GM21737 (cell line): Measurements from ENCODE around the gene ROBO3.
A peak's percentile ranks its signal among the peaks of the same experiment; 100 is the strongest.

Experiments used
- ATAC-seq: cut with Tn5 transposase; IDR thresholded peaks from one replicate; pipeline ENCODE4 v1.9.1; 2021; ENCODE audit warnings: mild to moderate bottlenecking, moderate library complexity; ENCODE audit not compliant: unreplicated experiment

ROBO3 gene

DNA sequence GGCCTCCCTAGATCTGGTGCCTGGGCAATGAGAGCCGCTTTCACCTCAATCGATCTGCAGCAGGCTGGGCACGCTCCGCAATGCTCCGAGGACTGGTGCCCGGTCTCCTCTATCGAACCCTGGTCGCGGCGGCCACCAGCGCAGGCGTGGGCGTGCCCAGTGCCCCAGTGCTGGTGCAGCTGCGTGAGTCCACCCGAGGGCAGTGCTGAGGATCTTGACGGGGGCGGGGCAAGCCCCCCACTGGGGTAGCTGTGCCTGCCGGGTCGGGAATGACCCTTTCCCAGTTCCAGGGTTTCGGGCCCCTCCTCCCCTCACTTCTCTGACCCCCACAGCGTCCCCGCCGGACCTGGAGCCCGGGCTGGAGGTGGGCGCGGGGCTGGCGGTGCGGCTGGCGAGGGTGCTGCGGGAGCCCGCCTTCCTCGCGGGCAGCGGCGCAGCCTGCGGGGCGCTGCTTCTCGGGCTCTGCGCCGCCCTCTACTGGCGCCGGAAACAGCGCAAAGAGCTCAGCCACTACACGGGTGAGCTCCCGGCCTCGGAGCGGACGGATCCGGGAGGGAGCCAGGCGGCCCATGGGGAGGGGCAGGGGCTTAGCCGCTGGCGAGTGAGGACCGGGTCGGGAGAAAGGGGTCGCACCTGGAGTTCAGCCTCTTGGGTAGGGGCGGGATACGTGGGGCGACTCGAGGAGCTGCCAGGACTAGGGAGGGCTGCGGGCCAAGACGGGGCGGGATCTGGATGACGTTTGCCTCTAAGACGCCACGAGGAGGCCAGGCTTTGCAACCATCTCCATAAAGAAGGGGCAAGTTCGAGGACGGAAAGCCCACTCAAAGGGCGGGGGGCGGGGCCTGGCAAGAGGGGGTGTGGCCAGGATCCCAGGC lies 10.9 kb downstream of the ROBO3 start:
- ATAC-seq = peak; percentile 95

DNA sequence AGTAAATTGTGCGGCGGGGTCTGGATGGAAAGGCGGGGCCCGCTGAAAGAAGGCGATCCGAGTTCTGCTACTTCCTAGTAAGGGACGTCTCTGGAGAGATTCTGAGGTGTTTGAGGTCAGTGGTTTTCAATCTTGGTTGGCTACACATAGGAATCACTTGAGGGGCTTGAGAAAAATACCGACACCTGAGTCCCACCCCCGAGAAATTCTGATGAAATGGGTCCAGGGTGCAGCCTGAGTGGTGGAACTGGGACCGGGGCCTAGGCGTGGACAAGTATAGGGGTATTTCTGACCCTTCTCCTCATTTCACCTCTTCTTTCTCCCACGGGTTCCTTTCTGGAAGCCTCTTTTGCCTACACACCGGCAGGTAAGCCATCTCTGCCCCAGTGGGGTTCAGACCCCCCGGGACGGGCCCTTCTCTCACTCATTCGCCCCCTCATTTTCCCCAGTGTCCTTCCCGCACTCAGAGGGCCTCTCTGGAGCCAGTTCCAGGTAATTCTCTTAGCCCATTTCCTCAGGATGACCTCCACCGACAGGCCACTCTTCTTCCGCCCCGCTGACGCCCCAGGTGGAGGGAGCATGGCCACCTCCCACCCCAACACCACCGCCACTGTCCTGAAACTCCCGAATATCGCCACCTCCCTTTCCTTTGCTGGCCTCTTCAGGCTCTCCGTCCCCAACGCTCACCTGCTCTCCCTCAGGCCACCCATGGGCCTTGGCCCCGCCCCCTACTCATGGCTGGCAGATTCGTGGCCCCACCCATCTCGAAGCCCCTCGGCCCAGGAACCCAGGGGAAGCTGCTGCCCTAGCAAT lies 11.8 kb downstream of the ROBO3 start:
- no peak for ATAC-seq

DNA sequence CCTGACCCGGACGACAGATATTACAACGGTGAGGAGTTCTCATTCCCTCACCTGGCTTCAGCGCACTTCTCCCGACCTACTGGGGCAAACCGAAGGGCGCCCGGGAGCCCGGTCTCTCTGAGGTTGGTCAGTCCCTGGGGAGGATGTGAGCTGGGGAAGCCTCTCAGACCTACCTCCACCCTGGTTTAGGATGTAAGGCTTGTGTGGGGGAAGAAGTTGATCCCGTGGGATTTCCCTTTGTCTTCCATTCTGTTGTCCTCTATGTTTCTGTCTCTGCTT lies 12.3 kb downstream of the ROBO3 start:
- no peak for ATAC-seq

DNA sequence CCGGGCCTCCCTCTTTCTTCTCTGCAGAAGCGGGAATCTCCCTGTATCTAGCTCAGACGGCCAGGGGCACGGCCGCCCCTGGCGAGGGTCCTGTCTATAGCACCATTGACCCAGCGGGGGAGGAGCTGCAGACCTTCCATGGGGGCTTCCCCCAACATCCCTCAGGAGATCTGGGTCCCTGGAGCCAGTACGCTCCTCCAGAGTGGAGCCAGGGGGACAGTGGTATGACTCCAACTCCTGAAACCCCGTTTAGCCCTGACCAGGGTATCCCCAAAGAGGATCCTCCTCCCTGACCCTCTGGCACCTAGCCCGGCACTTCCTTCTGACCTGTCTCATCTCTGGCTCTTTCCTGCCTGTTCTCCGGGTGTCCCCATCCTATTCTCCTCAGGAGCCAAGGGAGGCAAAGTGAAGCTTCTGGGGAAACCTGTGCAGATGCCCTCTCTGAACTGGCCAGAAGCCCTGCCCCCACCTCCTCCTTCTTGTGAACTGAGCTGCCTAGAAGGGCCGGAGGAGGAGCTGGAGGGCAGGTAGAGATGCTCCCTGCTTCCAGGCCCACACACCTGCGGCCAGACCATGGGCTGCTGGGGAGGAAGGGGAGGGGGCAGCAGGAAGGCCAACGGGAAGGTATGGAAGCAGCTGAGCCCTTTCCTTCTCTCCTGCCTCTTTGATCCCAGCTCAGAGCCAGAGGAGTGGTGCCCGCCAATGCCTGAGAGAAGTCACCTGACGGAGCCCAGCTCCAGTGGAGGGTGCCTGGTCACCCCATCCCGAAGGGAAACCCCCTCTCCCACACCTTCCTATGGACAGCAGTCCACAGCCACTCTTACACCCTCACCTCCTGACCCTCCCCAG lies 12.9 kb downstream of the ROBO3 start:
- ATAC-seq = no peak

DNA sequence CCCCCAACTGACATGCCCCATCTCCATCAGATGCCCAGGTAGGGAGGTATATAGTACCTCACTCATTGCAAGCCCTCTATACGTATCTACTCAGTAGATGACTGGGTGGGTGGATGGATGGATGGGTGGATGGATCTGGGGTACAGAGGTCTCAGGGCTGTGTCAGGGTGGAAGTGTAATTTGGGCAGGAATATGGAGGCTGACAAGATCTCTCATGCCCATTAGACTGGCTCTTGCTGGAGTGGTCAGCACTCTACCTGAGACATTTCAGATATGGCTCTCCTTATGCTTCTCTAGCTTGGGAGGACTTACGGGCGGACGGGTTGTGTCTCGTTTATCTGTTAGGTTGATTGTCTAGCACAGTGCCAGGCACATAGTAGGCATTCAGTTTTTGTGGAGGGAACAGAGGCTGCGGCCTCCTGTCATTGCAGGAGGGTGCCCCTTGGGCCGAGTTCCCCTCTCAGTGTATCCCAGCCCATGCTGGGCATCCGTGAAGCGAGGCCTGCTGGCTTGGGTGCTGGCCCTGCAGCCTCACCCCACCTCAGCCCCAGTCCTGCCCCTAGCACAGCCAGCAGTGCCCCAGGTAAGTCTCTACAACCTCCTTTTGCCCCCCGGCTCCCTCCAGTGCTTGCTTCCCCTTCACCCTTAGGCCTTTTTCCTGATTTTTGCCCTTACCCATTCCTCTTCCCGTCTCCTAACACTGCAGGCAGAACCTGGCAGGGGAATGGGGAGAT lies 13.7 kb downstream of the ROBO3 start:
- ATAC-seq = no peak

DNA sequence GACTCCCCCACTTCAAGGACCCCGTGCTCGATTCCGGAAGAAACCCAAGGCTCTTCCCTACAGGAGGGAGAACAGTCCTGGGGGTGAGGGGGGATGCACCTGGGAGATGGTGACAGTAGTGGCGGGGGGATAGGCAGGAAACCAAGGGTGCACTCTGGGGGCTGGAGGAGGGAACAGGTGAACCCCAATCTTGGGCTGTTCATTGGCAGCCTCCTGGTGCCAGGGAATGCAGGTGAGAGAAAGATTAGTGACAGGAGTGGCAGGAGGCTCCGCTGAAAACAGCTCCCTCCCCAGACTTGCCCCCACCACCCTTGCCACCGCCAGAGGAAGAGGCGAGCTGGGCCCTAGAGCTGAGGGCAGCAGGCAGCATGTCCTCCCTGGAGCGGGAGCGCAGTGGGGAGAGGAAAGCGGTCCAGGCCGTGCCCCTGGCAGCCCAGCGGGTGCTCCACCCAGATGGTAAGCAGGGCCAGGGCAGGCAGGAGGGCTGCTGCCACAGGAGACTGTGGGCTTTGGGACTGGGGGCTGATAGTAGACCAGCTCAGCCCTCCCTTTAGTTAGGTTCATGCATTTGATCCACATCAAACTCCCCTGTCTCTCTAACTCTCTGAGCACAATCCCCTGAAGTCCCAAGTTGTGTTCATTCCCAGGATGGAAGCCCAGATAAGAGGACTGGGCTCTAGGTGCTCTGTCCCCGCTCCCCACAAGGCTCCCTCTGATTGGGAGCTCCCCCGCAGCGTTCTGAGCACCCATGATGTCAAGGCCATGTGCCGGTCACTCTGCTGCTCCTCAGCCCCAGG lies 14.5 kb downstream of the ROBO3 start:
- ATAC-seq = no peak

DNA sequence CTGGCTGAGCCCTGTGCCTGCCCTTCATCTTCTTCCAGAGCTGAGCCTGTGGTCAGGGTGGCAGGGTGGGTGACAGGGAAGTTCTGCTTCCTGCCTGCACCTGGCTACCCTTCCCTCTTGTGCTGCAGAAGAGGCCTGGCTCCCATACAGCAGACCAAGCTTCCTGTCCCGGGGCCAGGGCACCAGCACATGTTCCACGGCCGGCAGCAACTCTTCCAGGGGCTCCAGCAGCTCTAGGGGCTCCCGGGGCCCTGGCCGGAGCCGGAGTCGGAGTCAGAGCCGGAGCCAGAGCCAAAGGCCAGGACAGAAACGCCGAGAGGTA lies 15.0 kb downstream of the ROBO3 start:
- no peak for ATAC-seq

DNA sequence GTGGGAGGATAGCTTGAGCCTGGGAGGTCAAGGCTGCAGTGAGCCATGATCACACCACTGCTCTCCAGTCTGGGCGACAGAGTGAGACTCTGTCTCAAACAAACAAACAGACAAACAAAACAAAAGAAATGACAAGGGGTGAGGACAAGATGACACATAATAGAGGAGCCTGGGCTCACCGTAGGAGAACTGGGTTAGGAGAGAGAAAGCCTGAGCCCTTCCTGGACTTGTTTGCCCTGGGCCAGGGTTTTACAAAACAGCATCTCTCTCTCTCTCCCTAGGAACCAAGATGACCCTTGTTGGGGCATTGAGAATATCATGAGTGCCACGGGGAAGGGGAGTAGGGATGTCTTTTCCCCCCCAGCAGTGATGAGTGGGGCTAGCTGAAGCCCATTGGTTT lies 15.7 kb downstream of the ROBO3 start:
- no peak for ATAC-seq

DNA sequence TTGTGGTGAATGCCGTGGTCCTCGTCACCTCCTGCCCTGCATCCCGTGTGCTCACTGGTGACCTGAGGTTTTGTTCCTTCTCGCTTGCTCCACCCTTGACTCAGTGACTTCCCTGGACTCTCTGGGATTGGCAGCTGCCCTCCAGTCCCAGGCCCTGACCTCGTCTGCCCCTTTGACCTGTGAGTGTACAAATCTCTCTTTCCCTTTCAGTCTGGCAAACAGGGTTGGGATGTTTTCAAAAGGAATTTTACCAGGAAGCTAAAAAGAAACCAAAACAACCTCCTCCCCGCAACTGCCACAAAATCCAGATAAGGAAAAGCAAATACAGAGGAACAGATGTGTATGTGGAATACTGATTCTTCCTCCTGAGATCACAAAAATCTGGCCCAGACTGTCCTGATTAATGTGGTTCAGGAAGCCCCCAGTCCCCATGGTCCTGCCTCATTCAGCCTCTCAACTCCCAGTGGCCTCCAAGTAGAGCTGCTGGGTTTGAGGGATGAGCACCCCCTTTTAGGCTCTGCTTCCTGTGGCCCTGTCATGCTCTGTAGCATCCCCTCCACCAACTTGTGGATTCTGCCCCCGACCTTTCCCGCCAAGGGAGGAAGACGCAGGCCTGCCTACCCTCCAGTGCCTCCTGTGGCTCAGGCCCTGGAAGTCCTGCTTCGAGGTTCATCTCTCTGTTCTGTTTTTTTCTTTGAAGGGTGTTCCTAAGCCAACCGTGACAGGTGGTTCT lies 17.3 kb downstream of the ROBO3 start:
- no peak for ATAC-seq

DNA sequence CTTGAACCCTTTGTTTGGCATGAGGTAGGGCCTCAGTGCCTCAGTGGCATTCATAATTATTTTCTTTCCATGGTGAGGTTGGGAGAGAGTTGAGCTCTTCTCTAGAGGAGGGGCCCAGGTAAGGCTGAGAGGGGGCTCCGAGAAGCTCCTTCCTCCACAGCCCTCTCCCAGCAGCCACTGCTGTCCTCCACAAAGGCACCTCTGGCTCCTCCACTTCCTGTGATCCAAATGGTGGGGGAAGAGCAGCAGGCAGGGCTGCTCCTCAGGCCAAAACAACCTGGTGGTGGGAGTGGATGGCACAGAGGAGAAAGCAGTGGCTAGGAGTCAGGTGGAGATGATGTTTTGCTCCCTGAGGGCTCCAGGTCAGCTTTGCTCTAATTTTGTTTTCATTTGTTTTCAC lies 19.1 kb downstream of the ROBO3 start:
- no peak for ATAC-seq

DNA sequence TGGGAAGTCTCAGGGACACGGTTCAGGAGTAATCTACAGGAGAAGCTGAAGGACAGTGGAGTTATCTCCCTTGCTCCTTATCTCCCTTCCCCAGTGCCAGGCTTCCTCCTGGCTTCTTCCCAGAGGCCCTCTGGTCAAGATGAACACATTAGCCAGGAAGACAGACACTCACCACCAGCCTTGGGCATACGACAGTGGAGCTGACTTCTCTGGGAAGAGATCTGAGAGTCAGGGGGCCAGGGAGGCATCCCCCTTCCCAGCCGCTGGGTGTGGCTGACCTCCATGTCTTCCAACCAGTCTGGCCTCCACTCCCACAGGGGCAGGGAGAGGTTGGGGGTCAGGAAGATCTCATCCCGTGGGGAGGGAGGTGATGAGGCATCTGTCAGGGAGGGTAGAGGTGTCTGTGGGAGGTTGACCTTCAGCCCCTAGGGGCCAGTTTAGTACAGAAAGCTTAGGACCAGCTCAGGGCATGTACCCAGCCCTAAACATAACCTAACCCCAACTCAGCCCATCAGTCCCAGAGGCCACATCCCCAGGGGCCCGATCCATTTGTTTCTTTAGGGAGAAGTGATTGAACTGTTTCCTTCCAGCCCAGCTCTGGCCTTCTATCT lies 19.7 kb downstream of the ROBO3 start:
- no peak for ATAC-seq

DNA sequence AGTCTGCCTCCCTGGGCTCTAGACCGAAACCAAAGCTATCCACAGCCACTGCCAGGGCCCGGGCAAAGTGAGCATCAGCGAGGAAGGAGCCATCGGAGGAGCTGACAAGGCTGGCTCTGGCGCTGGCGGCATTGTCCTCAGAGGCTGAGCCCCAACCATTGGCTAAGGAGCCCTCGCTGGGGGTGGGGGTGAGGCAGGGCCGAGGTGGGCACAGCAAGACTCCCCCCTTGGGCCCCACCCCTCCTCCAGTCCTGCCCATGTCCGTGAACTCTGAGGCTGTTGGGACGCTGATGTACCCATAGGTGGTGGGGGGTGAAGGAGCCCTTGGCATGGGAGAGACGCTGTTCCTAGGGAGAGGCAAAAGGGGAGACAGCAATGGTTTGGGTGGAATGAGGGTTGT lies 21.2 kb downstream of the ROBO3 start:
- ATAC-seq = no peak

DNA sequence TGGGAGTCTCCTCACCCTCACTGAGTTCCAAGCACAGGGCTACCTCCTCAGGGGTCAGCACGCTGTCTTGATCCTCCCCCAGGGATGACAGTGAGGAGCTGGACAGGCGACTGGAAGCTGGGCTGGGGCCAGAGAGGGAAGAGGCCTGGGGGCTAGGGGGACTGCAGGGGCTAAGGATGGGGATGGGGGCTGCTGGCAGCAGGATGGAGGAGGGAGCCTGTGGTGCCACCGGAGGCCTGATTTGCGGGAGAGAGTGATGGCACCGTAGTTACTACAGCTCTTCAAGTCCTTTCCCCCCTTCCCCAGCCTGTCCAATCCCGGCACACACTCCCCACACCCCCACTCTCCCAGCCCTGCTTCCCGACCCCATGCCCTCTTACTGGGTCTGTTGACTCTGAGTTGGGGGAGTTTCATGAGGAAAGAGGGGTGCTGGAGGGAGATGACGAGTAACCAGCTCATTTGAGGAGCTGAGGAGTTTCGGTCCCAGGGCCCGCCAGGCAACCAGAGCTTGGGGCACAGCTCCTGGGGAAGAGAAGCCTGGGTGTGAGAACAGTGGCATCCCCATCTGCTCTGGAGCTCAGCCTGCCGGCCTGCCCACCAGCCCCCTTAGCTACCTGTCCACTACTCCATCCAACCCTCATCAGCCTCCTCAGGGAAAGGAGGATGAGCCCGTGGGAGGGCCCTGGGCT lies 21.9 kb downstream of the ROBO3 start:
- no peak for ATAC-seq

DNA sequence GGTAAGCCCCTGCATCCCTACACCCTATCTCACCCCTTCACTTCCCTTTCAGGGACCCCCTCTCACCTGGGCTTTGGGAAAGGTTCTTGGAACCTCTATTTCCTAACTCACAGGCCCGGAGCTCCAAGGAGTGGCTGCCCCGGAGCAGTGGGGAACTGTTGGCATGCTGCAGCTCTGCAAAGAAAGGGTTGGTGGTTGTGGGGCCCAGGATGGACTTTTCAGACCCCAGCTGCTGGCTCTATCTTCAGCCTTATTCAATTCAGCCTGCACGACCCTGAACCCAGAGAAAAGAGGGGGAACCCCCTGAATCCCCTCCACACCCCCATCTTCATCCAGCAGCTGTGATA lies 22.4 kb downstream of the ROBO3 start:
- no peak for ATAC-seq

DNA sequence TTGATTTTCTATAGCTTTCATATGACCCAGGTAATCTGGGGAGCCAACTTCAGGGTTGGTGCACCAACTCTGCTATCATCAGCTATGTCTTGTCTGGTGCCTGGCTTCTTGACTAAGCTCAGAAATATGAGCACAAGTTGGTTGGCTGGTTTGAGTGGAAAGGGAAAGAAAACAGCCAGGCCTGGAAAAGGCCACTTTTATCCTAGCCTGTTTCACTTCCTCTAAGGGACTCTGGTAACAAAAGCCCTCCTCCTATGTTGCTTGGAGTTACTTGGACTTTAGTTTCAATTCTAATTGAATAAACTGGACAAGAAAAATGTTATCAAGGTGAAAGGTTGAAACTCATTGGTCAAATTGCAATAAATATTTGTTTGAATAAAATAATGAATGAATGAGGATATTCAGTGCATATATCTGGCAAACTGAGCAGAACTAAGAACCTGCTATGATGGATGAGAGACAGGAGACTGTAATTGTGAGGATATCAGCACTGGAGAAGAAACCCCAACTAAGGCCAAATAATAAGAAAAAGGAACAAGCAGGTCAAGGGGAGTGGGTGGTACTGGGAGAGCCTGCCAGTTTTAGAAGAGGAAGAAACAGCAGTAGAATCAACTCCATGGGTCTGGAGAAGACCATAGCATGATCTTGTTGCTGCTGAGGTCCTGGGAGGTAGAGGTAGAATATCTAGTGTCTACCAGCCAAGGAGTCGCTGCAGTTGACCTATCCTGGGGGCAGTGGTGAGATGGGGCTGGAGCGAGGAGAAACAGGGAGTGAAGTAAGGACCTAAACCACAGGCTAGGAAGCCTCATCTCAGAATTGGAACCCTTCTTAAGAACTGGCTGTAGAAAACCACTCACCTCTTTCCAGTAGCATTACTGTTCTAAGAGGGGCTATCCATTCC lies 24.2 kb downstream of the ROBO3 start:
- no peak for ATAC-seq

DNA sequence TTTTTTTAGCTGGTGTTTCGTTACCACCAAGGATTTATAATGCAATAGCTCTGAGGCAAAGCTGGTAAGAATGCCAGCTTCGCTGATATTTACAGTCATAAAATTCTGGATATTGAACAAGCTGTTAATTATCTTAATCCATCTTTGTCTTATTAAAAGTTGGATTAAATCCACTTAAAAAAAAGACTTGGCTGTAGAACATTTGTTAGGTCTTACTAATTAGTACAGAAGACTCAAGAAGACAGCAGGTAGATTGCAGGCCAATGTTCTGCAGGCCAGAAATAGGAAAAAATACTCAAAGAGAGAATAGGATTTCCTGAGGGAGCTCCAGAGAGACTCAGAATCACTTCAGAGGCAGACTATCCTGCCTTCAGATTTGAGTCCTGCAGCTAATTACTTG lies 24.9 kb downstream of the ROBO3 start:
- no peak for ATAC-seq

DNA sequence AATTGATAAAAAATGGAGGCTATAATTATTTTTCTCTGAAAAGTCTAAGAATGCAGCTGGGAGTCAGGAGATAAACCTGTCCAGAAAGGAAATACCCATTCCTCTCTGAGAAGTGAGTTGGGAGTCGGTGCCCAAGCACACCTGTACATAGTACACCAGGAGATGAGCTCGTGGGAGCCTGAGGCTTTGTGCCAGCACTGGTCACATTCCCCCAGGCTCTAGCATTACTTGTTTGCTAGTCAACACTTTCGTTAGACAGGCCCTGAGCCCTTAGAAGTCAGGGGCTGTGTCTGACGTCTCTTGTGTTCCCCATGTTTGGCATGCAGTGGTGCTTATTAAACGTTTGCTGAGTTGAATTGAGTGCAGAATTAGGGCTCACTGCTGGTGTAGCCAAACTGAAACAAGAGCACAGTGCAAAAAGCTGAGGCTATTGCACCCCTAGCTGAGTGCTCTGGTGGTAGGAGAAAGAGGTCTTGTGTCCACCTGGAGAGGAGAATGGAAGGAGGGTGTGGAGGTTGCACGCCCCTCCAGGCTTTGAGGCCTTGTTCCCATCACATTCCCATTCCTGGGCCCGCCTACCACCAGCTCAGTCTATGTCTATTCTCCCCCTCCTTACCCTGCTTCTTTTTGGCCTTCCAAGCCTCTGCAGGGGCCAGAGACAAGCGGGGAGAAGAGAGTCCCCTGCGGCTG lies 25.6 kb downstream of the ROBO3 start:
- no peak for ATAC-seq
